Measurements from ENCODE around the gene DDX49.

DNA sequence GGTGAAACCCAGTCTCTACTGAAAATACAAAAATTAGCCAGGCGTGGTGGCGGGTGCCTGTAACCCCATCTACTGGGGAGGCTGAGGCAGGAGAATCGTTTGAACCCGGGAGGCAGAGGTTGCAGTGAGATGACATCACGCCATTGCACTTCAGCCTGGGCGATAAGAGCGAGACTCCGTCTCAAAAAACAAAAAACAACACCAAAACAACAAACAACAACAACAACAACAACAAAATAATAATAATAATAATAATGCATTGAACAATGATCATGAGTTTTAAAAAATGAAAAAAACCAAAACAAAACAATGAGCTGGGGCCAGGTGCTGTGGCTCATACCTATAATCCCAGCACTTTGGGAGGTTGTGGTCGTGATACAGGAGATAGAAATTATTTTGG is 44.6 kb downstream of the DDX49 start:
- TF ChIP-seq, protein P1, sequence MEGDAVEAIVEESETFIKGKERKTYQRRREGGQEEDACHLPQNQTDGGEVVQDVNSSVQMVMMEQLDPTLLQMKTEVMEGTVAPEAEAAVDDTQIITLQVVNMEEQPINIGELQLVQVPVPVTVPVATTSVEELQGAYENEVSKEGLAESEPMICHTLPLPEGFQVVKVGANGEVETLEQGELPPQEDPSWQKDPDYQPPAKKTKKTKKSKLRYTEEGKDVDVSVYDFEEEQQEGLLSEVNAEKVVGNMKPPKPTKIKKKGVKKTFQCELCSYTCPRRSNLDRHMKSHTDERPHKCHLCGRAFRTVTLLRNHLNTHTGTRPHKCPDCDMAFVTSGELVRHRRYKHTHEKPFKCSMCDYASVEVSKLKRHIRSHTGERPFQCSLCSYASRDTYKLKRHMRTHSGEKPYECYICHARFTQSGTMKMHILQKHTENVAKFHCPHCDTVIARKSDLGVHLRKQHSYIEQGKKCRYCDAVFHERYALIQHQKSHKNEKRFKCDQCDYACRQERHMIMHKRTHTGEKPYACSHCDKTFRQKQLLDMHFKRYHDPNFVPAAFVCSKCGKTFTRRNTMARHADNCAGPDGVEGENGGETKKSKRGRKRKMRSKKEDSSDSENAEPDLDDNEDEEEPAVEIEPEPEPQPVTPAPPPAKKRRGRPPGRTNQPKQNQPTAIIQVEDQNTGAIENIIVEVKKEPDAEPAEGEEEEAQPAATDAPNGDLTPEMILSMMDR (IDR thresholded peaks at IDR 0.05; ENCODE audit: low read depth, low read length, missing input control) = no peak
- TF ChIP-seq, protein P2, sequence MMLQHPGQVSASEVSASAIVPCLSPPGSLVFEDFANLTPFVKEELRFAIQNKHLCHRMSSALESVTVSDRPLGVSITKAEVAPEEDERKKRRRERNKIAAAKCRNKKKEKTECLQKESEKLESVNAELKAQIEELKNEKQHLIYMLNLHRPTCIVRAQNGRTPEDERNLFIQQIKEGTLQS (IDR thresholded peaks at IDR 0.05) = no peak
- no peak for TF ChIP-seq EGR1 (IDR thresholded peaks at IDR 0.05; ENCODE audit: low read depth in 2 of 2)
- TF ChIP-seq, protein P3, sequence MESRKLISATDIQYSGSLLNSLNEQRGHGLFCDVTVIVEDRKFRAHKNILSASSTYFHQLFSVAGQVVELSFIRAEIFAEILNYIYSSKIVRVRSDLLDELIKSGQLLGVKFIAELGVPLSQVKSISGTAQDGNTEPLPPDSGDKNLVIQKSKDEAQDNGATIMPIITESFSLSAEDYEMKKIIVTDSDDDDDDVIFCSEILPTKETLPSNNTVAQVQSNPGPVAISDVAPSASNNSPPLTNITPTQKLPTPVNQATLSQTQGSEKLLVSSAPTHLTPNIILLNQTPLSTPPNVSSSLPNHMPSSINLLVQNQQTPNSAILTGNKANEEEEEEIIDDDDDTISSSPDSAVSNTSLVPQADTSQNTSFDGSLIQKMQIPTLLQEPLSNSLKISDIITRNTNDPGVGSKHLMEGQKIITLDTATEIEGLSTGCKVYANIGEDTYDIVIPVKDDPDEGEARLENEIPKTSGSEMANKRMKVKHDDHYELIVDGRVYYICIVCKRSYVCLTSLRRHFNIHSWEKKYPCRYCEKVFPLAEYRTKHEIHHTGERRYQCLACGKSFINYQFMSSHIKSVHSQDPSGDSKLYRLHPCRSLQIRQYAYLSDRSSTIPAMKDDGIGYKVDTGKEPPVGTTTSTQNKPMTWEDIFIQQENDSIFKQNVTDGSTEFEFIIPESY (IDR thresholded peaks at IDR 0.05) = no peak
- TF ChIP-seq, protein P4, sequence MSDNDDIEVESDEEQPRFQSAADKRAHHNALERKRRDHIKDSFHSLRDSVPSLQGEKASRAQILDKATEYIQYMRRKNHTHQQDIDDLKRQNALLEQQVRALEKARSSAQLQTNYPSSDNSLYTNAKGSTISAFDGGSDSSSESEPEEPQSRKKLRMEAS (IDR thresholded peaks at IDR 0.05) = no peak
- TF ChIP-seq GABPA (IDR thresholded peaks at IDR 0.05 in 1 of 2, conservative IDR thresholded peaks at IDR 0.05 in 1 of 2) = no peak
- no peak for TF ChIP-seq YY1 (IDR thresholded peaks at IDR 0.05)
- TF ChIP-seq FOXA1 (IDR thresholded peaks at IDR 0.05) = no peak
- no peak for TF ChIP-seq TAF1 (conservative IDR thresholded peaks at IDR 0.05)
- TF ChIP-seq JUND (IDR thresholded peaks at IDR 0.05) = no peak
